Trophoblast cell (in vitro differentiated cells and primary cell): ENCODE results near the gene ELP1.

ENCODE experiments used
- DNase-seq, 2 donors: peaks; one replicate each; pipeline ENCODE4 v3.0.0-alpha.2; 2016
- H2AFZ ChIP-seq: 2 replicates; pipeline ENCODE4 v1.6.1; 2013; ENCODE audit warnings: low read length, moderate library complexity, mild to moderate bottlenecking; ENCODE audit not compliant: insufficient read depth, poor library complexity
- H2AK5ac ChIP-seq: 2 replicates; pipeline ENCODE4 v1.6.1; 2013; ENCODE audit warnings: mild to moderate bottlenecking, low read length
- H2BK120ac ChIP-seq: 2 replicates; pipeline ENCODE4 v1.6.1; 2013; ENCODE audit warnings: low read length, mild to moderate bottlenecking, moderate library complexity; ENCODE audit not compliant: insufficient read depth, poor library complexity
- H2BK12ac ChIP-seq: 2 replicates; pipeline ENCODE4 v1.6.1; 2013; ENCODE audit warnings: mild to moderate bottlenecking, low read length, moderate library complexity
- H2BK5ac ChIP-seq: 2 replicates; pipeline ENCODE4 v1.6.1; 2013; ENCODE audit warnings: low read length, low read depth, moderate library complexity, mild to moderate bottlenecking; ENCODE audit not compliant: poor library complexity
- H3K14ac ChIP-seq: 2 replicates; pipeline ENCODE4 v1.6.1; 2013; ENCODE audit warnings: mild to moderate bottlenecking, low read length
- H3K18ac ChIP-seq: 2 replicates; pipeline ENCODE4 v1.6.1; 2013; ENCODE audit warnings: mild to moderate bottlenecking, low read length
- H3K23ac ChIP-seq: 2 replicates; pipeline ENCODE4 v1.6.1; 2013; ENCODE audit warnings: low read length
- H3K27ac ChIP-seq: 2 replicates; pipeline ENCODE4 v1.5.1; 2013; ENCODE audit warnings: low read depth, mild to moderate bottlenecking, inconsistent platforms, low read length, moderate library complexity
- H3K27me3 ChIP-seq: 2 replicates; pipeline ENCODE4 v1.6.1; 2013; ENCODE audit warnings: inconsistent platforms, mild to moderate bottlenecking, low read length, moderate library complexity; ENCODE audit not compliant: insufficient read depth
- H3K36me3 ChIP-seq, 2 experiments: 1 replicate in 1 of 2; 2 replicates in 1 of 2; pipeline ENCODE4 v1.6.1; 2013; ENCODE audit warnings: low read length in 2 of 2, mild to moderate bottlenecking in 2 of 2, moderate library complexity in 1 of 2; ENCODE audit not compliant: insufficient read depth in 2 of 2, control insufficient read depth in 1 of 2
- H3K4ac ChIP-seq: 2 replicates; pipeline ENCODE4 v1.6.1; 2013; ENCODE audit warnings: low read depth, mild to moderate bottlenecking, low read length, moderate library complexity
- H3K4me1 ChIP-seq, 2 experiments: 1 replicate in 1 of 2; 2 replicates in 1 of 2; pipeline ENCODE4 v1.6.1; 2013; ENCODE audit warnings: low read length in 2 of 2, mild to moderate bottlenecking in 2 of 2, moderate library complexity in 1 of 2; ENCODE audit not compliant: insufficient read depth in 2 of 2, control insufficient read depth in 1 of 2
- H3K4me2 ChIP-seq: 2 replicates; pipeline ENCODE4 v1.6.1; 2013; ENCODE audit warnings: inconsistent platforms, mild to moderate bottlenecking, low read length, moderate library complexity
- H3K4me3 ChIP-seq: 2 replicates; pipeline ENCODE4 v1.5.1; 2013; ENCODE audit warnings: mild to moderate bottlenecking, low read depth, low read length, inconsistent platforms
- H3K79me1 ChIP-seq: one replicate; pipeline ENCODE4 v1.6.1; 2013; ENCODE audit warnings: low read length
- H3K79me2 ChIP-seq: 2 replicates; pipeline ENCODE4 v1.6.1; 2013; ENCODE audit warnings: low read length, mild to moderate bottlenecking; ENCODE audit not compliant: control insufficient read depth, insufficient read depth, poor library complexity
- H3K9ac ChIP-seq: 2 replicates; pipeline ENCODE4 v1.6.1; 2013; ENCODE audit warnings: mild to moderate bottlenecking, low read length
- H3K9me3 ChIP-seq: 2 replicates; pipeline ENCODE4 v1.6.1; 2013; ENCODE audit warnings: low read depth, mild to moderate bottlenecking, control low read depth, inconsistent platforms, low read length; ENCODE audit not compliant: insufficient read depth
- H4K12ac ChIP-seq: 2 replicates; pipeline ENCODE4 v1.6.1; 2013; ENCODE audit warnings: low read depth, mild to moderate bottlenecking, low read length, moderate library complexity
- H4K8ac ChIP-seq: 2 replicates; pipeline ENCODE4 v1.6.1; 2013; ENCODE audit warnings: low read depth, mild to moderate bottlenecking, low read length, moderate library complexity
- H4K91ac ChIP-seq: one replicate; pipeline ENCODE4 v1.6.1; 2013; ENCODE audit warnings: low read depth, mild to moderate bottlenecking, low read length, moderate library complexity
- WGBS: extraction: QIAGEN DNeasy Blood & Tissue Kit; methylation state at CpG from one replicate; pipeline ENCODE4 v1.1.7; 2013; ENCODE audit warnings: missing lambda C conversion rate; ENCODE audit not compliant: insufficient read length, insufficient coverage; ENCODE audit errors: extremely low coverage; 5-methylcytosine and 5-hydroxymethylcytosine counted together

ELP1 gene

GRCh38 chr9:108860354-108860753 is 73.6 kb downstream of the ELP1 start:
- no peak overlapping the region for H3K9ac ChIP-seq
- H3K79me2 ChIP-seq, result no peaks in the 10 kb centered on the region
- H3K4ac ChIP-seq, result no peak overlapping the region
- no peak overlapping the region for H2BK12ac ChIP-seq
- no peak overlapping the region for H4K91ac ChIP-seq
- H2BK5ac ChIP-seq, result no peak overlapping the region
- no peaks in the 10 kb centered on the region for H3K9me3 ChIP-seq
- no peaks in the 10 kb centered on the region for H3K79me1 ChIP-seq
- H3K4me2 ChIP-seq, result no peak overlapping the region
- WGBS, result no CpG with 5 or more reads among the region's 4 CpGs
- no peak for DNase-seq
- no peak overlapping the region for H2AFZ ChIP-seq
- no peak overlapping the region for H3K27ac ChIP-seq
- H3K14ac ChIP-seq, result no peak overlapping the region
- no peak overlapping the region for H3K4me3 ChIP-seq
- no peaks in the 10 kb centered on the region for H3K27me3 ChIP-seq
- no peak overlapping the region for H2BK120ac ChIP-seq
- no peaks in the 10 kb centered on the region for H3K4me1 ChIP-seq
- H3K23ac ChIP-seq, result no peak overlapping the region
- no peaks in the 10 kb centered on the region for H3K36me3 ChIP-seq
- no peak overlapping the region for H3K18ac ChIP-seq
- no peak overlapping the region for H4K12ac ChIP-seq
- H2AK5ac ChIP-seq, result no peak overlapping the region
- no peak overlapping the region for H4K8ac ChIP-seq

- no peaks in the 10 kb centered on the region for H3K36me3 ChIP-seq
- no peak overlapping the region for H2AFZ ChIP-seq
- no peak overlapping the region for H2BK120ac ChIP-seq
- no peak overlapping the region for H3K27ac ChIP-seq
- WGBS, result no CpG with 5 or more reads among the region's 3 CpGs
- no peak overlapping the region for H2BK12ac ChIP-seq
- no peak overlapping the region for H4K91ac ChIP-seq
- no peak overlapping the region for H4K8ac ChIP-seq
- H3K23ac ChIP-seq, result no peak overlapping the region
- H2BK5ac ChIP-seq, result no peak overlapping the region
- no peak overlapping the region for H4K12ac ChIP-seq
- no peak overlapping the region for H3K18ac ChIP-seq
- no peaks in the 10 kb centered on the region for H3K27me3 ChIP-seq
- H3K4me2 ChIP-seq, result no peak overlapping the region
- no peaks in the 10 kb centered on the region for H3K9me3 ChIP-seq
- H3K4me3 ChIP-seq, result no peak overlapping the region
- DNase-seq, result no peak
- no peak overlapping the region for H3K9ac ChIP-seq
- no peak overlapping the region for H2AK5ac ChIP-seq
- H3K79me2 ChIP-seq, result no peaks in the 10 kb centered on the region
- no peak overlapping the region for H3K14ac ChIP-seq
- H3K4ac ChIP-seq, result no peak overlapping the region
- H3K79me1 ChIP-seq, result no peaks in the 10 kb centered on the region
- H3K4me1 ChIP-seq, result no peaks in the 10 kb centered on the region
Measured at GRCh38 chr9:108859459-108860114, 74.3 kb downstream of the ELP1 start.

- no peak overlapping the region for H3K14ac ChIP-seq
- H3K27ac ChIP-seq, result no peak overlapping the region
- H3K4me3 ChIP-seq, result no peak overlapping the region
- H2AK5ac ChIP-seq, result no peak overlapping the region
- no peaks in the 10 kb centered on the region for H3K9me3 ChIP-seq
- no peak overlapping the region for H4K91ac ChIP-seq
- H3K79me2 ChIP-seq, result no peaks in the 10 kb centered on the region
- no peaks in the 10 kb centered on the region for H3K36me3 ChIP-seq
- H2BK120ac ChIP-seq, result no peak overlapping the region
- H4K8ac ChIP-seq, result no peak overlapping the region
- no peak overlapping the region for H3K4ac ChIP-seq
- H3K4me2 ChIP-seq, result no peak overlapping the region
- no peaks in the 10 kb centered on the region for H3K4me1 ChIP-seq
- WGBS, result no CpG with 5 or more reads among the region's 6 CpGs
- H2AFZ ChIP-seq, result no peak overlapping the region
- no peak overlapping the region for H2BK5ac ChIP-seq
- H2BK12ac ChIP-seq, result no peak overlapping the region
- no peaks in the 10 kb centered on the region for H3K79me1 ChIP-seq
- no peaks in the 10 kb centered on the region for H3K27me3 ChIP-seq
- DNase-seq, result no peak
- H3K18ac ChIP-seq, result no peak overlapping the region
- H3K9ac ChIP-seq, result no peak overlapping the region
- no peak overlapping the region for H4K12ac ChIP-seq
- no peak overlapping the region for H3K23ac ChIP-seq
Measured at GRCh38 chr9:108857572-108857971, 76.4 kb downstream of the ELP1 start.

- Histone ChIP-seq H2AK5ac (no peak within 1 kb of the TSS), H3K9me3 (no peaks in the 10 kb centered on the region), H4K12ac (no peak within 1 kb of the TSS), H3K14ac (no peak within 1 kb of the TSS), H3K79me1 (no peaks in the 10 kb centered on the region), H3K27ac (no peak within 1 kb of the TSS), H3K4me1 (peaks cover 0 to 2% of the 10 kb centered on the region in 2 experiments), H2BK12ac (no peak within 1 kb of the TSS), H3K18ac (no peak within 1 kb of the TSS), H3K23ac (no peak within 1 kb of the TSS), H3K4ac (no peak within 1 kb of the TSS), H4K91ac (no peak within 1 kb of the TSS), H3K79me2 (no peaks in the 10 kb centered on the region), H3K4me3 (no peak within 1 kb of the TSS), H3K4me2 (no peak within 1 kb of the TSS), H3K27me3 (no peaks in the 10 kb centered on the region), H2AFZ (no peak within 1 kb of the TSS), H3K9ac (no peak within 1 kb of the TSS), H3K36me3 (no peaks in the 10 kb centered on the region), H4K8ac (no peak within 1 kb of the TSS), H2BK5ac (no peak within 1 kb of the TSS), H2BK120ac (no peak within 1 kb of the TSS)
- no peak for DNase-seq
- no CpG with 5 or more reads among the region's 7 CpGs for WGBS
Measured at GRCh38 chr9:108855888-108856287, 78.0 kb downstream of the ELP1 start, which contains the start of gene ACTL7B. ACTL7B (minus strand) TSS chr9:108855986; CDS start chr9:108855930, 56 bp downstream.
